NB4 (cell line): ENCODE measurements around the gene PHC3.

Experiments used
- DNase-seq: peaks from one replicate; pipeline ENCODE4 v3.0.0; 2010; ENCODE audit warnings: low read depth
- H3K4me3 ChIP-seq: one replicate; pipeline ENCODE4 v1.5.1; 2011; ENCODE audit warnings: mild to moderate bottlenecking, low read depth, low read length, moderate library complexity
- CTCF ChIP-seq: IDR thresholded peaks from one replicate; pipeline ENCODE4 v1.5.1; 2012; ENCODE audit warnings: low read depth, low read length
- MAX ChIP-seq: IDR thresholded peaks from 2 replicates; pipeline ENCODE4 v1.6.1; 2011; ENCODE audit warnings: low read depth, low read length
- MYC ChIP-seq: IDR thresholded peaks from 2 replicates; pipeline ENCODE4 v1.6.1; 2011; ENCODE audit warnings: low read depth, low read length
- POLR2A ChIP-seq: IDR thresholded peaks from 2 replicates; pipeline ENCODE4 v1.6.1; 2011; ENCODE audit warnings: mild to moderate bottlenecking; ENCODE audit not compliant: insufficient read length; ENCODE audit errors: extremely low read depth

PHC3 gene

GRCh38 chr3:170098753-170099152, 82.8 kb downstream of the PHC3 start:
- DNase-seq = no peak
- H3K4me3 ChIP-seq = no peak overlapping the region
- TF ChIP-seq MAX = no peak
- TF ChIP-seq POLR2A = no peak
- no peak for TF ChIP-seq CTCF
- TF ChIP-seq MYC = no peak

GRCh38 chr3:170096342-170096741, 85.2 kb downstream of the PHC3 start:
- TF ChIP-seq MYC = no peak
- TF ChIP-seq POLR2A = no peak
- TF ChIP-seq MAX = no peak
- DNase-seq = no peak
- no peak overlapping the region for H3K4me3 ChIP-seq

GRCh38 chr3:170095771-170096170, 85.8 kb downstream of the PHC3 start:
- H3K4me3 ChIP-seq = no peak overlapping the region
- no peak for DNase-seq
- TF ChIP-seq MYC = no peak
- no peak for TF ChIP-seq MAX
- no peak for TF ChIP-seq CTCF
- TF ChIP-seq POLR2A = no peak

GRCh38 chr3:170092907-170093306, 88.6 kb downstream of the PHC3 start:
- DNase-seq = peak; percentile 18
- TF ChIP-seq CTCF (no peak), MAX (no peak), POLR2A (no peak), MYC (no peak)
- H3K4me3 ChIP-seq = no peak overlapping the region

- TF ChIP-seq MAX = no peak
- TF ChIP-seq CTCF = no peak
- no peak overlapping the region for H3K4me3 ChIP-seq
- DNase-seq = no peak
Measured at GRCh38 chr3:170090601-170090981, 90.9 kb downstream of the PHC3 start.

GRCh38 chr3:170089862-170090600, 91.5 kb downstream of the PHC3 start:
- no peak for DNase-seq
- no peak overlapping the region for H3K4me3 ChIP-seq
- no peak for TF ChIP-seq MYC
- TF ChIP-seq POLR2A = no peak

- no peak for TF ChIP-seq POLR2A
- no peak for TF ChIP-seq MAX
- TF ChIP-seq MYC = no peak
- no peak for TF ChIP-seq CTCF
- no peak for DNase-seq
- H3K4me3 ChIP-seq = no peak overlapping the region
Measured at GRCh38 chr3:170085396-170085795, 96.1 kb downstream of the PHC3 start.
